ENCODE results near the gene COBL.

DNA sequence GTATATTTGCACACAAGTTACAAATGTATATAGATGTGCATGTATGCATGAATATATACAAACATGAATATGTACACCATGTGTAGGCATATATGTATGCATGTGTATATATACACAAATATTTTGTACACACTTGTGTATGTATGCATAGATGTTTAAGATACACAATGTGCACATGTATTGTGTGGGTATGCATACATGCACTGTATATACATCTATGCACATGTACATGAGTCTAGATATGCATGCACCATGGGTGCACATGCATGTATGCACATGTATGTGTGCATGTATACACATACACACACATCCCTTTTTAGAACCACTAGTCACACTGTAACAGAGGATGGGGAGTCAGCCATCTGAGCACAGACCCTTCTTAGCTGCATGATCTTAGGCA lies 249.4 kb downstream of the COBL start:
- TF ChIP-seq EZH2 (IDR thresholded peaks at IDR 0.05; ENCODE audit: low read length, unreplicated experiment) (no peak), EZH2phosphoT487 (IDR thresholded peaks at IDR 0.05; ENCODE audit: borderline replicate concordance, low read length) (no peak)
- TF ChIP-seq, protein P1, sequence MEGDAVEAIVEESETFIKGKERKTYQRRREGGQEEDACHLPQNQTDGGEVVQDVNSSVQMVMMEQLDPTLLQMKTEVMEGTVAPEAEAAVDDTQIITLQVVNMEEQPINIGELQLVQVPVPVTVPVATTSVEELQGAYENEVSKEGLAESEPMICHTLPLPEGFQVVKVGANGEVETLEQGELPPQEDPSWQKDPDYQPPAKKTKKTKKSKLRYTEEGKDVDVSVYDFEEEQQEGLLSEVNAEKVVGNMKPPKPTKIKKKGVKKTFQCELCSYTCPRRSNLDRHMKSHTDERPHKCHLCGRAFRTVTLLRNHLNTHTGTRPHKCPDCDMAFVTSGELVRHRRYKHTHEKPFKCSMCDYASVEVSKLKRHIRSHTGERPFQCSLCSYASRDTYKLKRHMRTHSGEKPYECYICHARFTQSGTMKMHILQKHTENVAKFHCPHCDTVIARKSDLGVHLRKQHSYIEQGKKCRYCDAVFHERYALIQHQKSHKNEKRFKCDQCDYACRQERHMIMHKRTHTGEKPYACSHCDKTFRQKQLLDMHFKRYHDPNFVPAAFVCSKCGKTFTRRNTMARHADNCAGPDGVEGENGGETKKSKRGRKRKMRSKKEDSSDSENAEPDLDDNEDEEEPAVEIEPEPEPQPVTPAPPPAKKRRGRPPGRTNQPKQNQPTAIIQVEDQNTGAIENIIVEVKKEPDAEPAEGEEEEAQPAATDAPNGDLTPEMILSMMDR (conservative IDR thresholded peaks at IDR 0.05; ENCODE audit: low read depth, low read length), result no peak

Measured in PC-3 (cell line).